Measurements from ENCODE around the gene TPRN. TPM values are rescaled to one million over a fixed set of nuclear protein-coding genes. Genes with fewer than 3 reads are reported as not detected.

The TPRN gene
- total and polyA plus RNA-seq, 2 donors (not counting 3 experiments of a cell fraction or from before 2014, with no cell fraction given) = 4.3 to 12.4 TPM

- intact Hi-C loops (cut with micrococcal nuclease) (no loop called here), dilution Hi-C loops (cut with MboI; ENCODE audit: extremely low pct_ligation_motif_present, low sequenced_read_pairs) (no loop called here)
- no peak overlapping the region for H3K9ac ChIP-seq (replicated peaks; ENCODE audit: extremely low read depth, insufficient read depth, low read length)
- H2AFZ ChIP-seq (ENCODE audit: low read depth, low read length) = no peak overlapping the region
- H3K4me1 ChIP-seq (ENCODE audit: control insufficient read depth, extremely low read depth, insufficient read depth, low read length) = peaks cover 9% of the 10 kb centered on the region
- ChIA-PET POLR2A (interaction anchor here (0.6 kb wide), 1 partner anchor 9 kb away, joined by 3 read pairs; no protein-coding TSS in a partner anchor), CTCF (interaction anchor here (1.0 to 1.7 kb wide), 4 partner anchors 9 to 38 kb away, joined by 5 to 8 read pairs (median 6); partner anchors contain the start of genes ANAPC2, RNF224 and SSNA1)
- H3K36me3 ChIP-seq (ENCODE audit: control insufficient read depth in 2 of 2, extremely low read depth in 1 of 2, insufficient read depth in 2 of 2, low read length in 2 of 2) = no peaks in the 10 kb centered on the region
- TF ChIP-seq POLR2AphosphoS5 (IDR thresholded peaks at IDR 0.05; ENCODE audit: insufficient read depth, low read depth, low read length) (no peak), POLR2A (IDR thresholded peaks at IDR 0.05; ENCODE audit: low read depth, low read length) (no peak)
- FAIRE-seq = no peak
- peaks cover 4% of the 10 kb centered on the region for H3K79me2 ChIP-seq (ENCODE audit: control insufficient read depth, insufficient read depth, low read length)
- no peaks in the 10 kb centered on the region for H3K27me3 ChIP-seq (ENCODE audit: control insufficient read depth in 2 of 2, insufficient read depth in 2 of 2, low read length in 2 of 2)
- no peak for DNase-seq (ENCODE audit: low read depth, low spot score)
- no peak overlapping the region for H3K4me3 ChIP-seq (replicated peaks in 1 of 3; ENCODE audit: insufficient read depth in 1 of 3, low read depth in 1 of 3, low read length in 3 of 3)
- no peaks in the 10 kb centered on the region for H4K20me1 ChIP-seq (replicated peaks; ENCODE audit: control insufficient read depth, extremely low read depth, insufficient read depth, low read length)
- no peak overlapping the region for H3K27ac ChIP-seq (ENCODE audit: insufficient read depth, low read depth, low read length)
- H3K9me1 ChIP-seq (replicated peaks; ENCODE audit: control insufficient read depth, extremely low read depth, insufficient read depth, low read length) = no peaks in the 10 kb centered on the region
- H3K9me3 ChIP-seq (replicated peaks; ENCODE audit: control insufficient read depth, insufficient read depth, low read length) = no peaks in the 10 kb centered on the region
- BruUV-seq (replicated peaks) = no TSS peak
- H3K4me2 ChIP-seq (ENCODE audit: insufficient read depth, low read length) = no peak overlapping the region
Observed at GRCh38 chr9:137198051-137198901, 2.3 kb downstream of the TPRN start.

- CTCF ChIA-PET = interaction anchor here (1.3 to 2.0 kb wide), 3 partner anchors 31 to 41 kb away, joined by 3 to 6 read pairs (median 3); partner anchors contain the start of gene RNF224
Observed at GRCh38 chr9:137195525-137196220, 4.9 kb downstream of the TPRN start.

More at GRCh38 chr9:137195525-137196220, 4.9 kb downstream of the TPRN start:
- POLR2A ChIA-PET = no interaction called here
- Histone ChIP-seq H3K9me3 (replicated peaks; ENCODE audit: control insufficient read depth, insufficient read depth, low read length) (no peaks in the 10 kb centered on the region), H3K27me3 (ENCODE audit: control insufficient read depth in 2 of 2, insufficient read depth in 2 of 2, low read length in 2 of 2) (no peaks in the 10 kb centered on the region), H3K36me3 (ENCODE audit: control insufficient read depth in 2 of 2, extremely low read depth in 1 of 2, insufficient read depth in 2 of 2, low read length in 2 of 2) (peaks cover 0 to 12% of the 10 kb centered on the region in 2 experiments), H3K4me3 (replicated peaks in 1 of 3; ENCODE audit: insufficient read depth in 1 of 3, low read depth in 1 of 3, low read length in 3 of 3) (no peak overlapping the region), H4K20me1 (replicated peaks; ENCODE audit: control insufficient read depth, extremely low read depth, insufficient read depth, low read length) (no peaks in the 10 kb centered on the region), H3K9ac (replicated peaks; ENCODE audit: extremely low read depth, insufficient read depth, low read length) (no peak overlapping the region), H2AFZ (ENCODE audit: low read depth, low read length) (no peak overlapping the region), H3K4me1 (ENCODE audit: control insufficient read depth, extremely low read depth, insufficient read depth, low read length) (peaks cover 4% of the 10 kb centered on the region), H3K9me1 (replicated peaks; ENCODE audit: control insufficient read depth, extremely low read depth, insufficient read depth, low read length) (no peaks in the 10 kb centered on the region), H3K27ac (ENCODE audit: insufficient read depth, low read depth, low read length) (no peak overlapping the region), H3K79me2 (ENCODE audit: control insufficient read depth, insufficient read depth, low read length) (peaks cover 1% of the 10 kb centered on the region), H3K4me2 (ENCODE audit: insufficient read depth, low read length) (no peak overlapping the region)
- intact Hi-C loops (cut with micrococcal nuclease) (no loop called here), dilution Hi-C loops (cut with MboI; ENCODE audit: extremely low pct_ligation_motif_present, low sequenced_read_pairs) (no loop called here)
- no TSS peak for BruUV-seq (replicated peaks)
- FAIRE-seq (no peak), DNase-seq (ENCODE audit: low read depth, low spot score) (no peak)
- no peak for TF ChIP-seq FOS (IDR thresholded peaks at IDR 0.05; ENCODE audit: borderline replicate concordance, insufficient read depth, low read length)
- no peak for TF ChIP-seq MYC (IDR thresholded peaks at IDR 0.05; ENCODE audit: low read depth, low read length)
- TF ChIP-seq EZH2 (IDR thresholded peaks at IDR 0.05; ENCODE audit: borderline replicate concordance, low read depth, low read length, severe bottlenecking) = no peak
- no peak for TF ChIP-seq CTCF (IDR thresholded peaks at IDR 0.05; ENCODE audit: extremely low read depth in 1 of 2, insufficient read depth in 1 of 2, low read depth in 1 of 2, low read length in 2 of 2)
- TF ChIP-seq JUN (IDR thresholded peaks at IDR 0.05; ENCODE audit: borderline replicate concordance, insufficient read depth, insufficient read length, low read depth) = no peak
- no peak for TF ChIP-seq MAX (IDR thresholded peaks at IDR 0.05; ENCODE audit: insufficient read depth, insufficient read length)
- TF ChIP-seq POLR2AphosphoS5 (IDR thresholded peaks at IDR 0.05; ENCODE audit: insufficient read depth, low read depth, low read length) = no peak
